CD14-positive monocyte (primary cell): ENCODE results near the gene MPC1. TPM values are rescaled to one million over a fixed set of nuclear protein-coding genes. Genes with fewer than 3 reads are reported as not detected.

Source experiments
- DNase-seq, 3 donors: peaks; one replicate each; pipeline ENCODE4 v3.0.0-alpha.2; 2011 to 2022
- H2AFZ ChIP-seq: 2 replicates; pipeline ENCODE4 v1.6.0; 2012; ENCODE audit warnings: mild to moderate bottlenecking, low read depth, low read length, inconsistent platforms; ENCODE audit not compliant: insufficient read depth, poor library complexity, severe bottlenecking
- H3K27ac ChIP-seq, 2 donors: 1 replicate in 1 of 2; 2 replicates in 1 of 2; pipeline ENCODE4 v1.5.1; 2012 to 2013; ENCODE audit warnings: low read length in 2 of 2, control low read depth in 1 of 2, inconsistent platforms in 1 of 2, low read depth in 1 of 2, mild to moderate bottlenecking in 1 of 2
- H3K27me3 ChIP-seq, 2 donors: one replicate each; pipeline versions ENCODE4 v1.6.0 to v1.6.1; 2011 to 2013; ENCODE audit warnings: low read length in 2 of 2; ENCODE audit not compliant: control insufficient read depth in 2 of 2, insufficient read depth in 2 of 2
- H3K36me3 ChIP-seq, 2 donors: replicated peaks in 1 of 2; 1 replicate in 1 of 2; 2 replicates in 1 of 2; pipeline versions ENCODE4 v1.5.1 to v1.6.1; 2012 to 2013; ENCODE audit warnings: low read length in 2 of 2, control low read depth in 1 of 2, inconsistent platforms in 1 of 2, mild to moderate bottlenecking in 1 of 2; ENCODE audit not compliant: insufficient read depth in 2 of 2, control insufficient read depth in 1 of 2
- H3K4me1 ChIP-seq, 2 donors: 1 replicate in 1 of 2; 2 replicates in 1 of 2; pipeline versions ENCODE4 v1.5.1 to v1.6.1; 2012 to 2013; ENCODE audit warnings: low read length in 2 of 2, control low read depth in 1 of 2, inconsistent platforms in 1 of 2, mild to moderate bottlenecking in 1 of 2, moderate library complexity in 1 of 2; ENCODE audit not compliant: insufficient read depth in 2 of 2, control insufficient read depth in 1 of 2
- H3K4me2 ChIP-seq: replicated peaks from 2 replicates; pipeline ENCODE3; 2012; ENCODE audit warnings: low read length, moderate library complexity, mild to moderate bottlenecking; ENCODE audit not compliant: poor library complexity, severe bottlenecking; ENCODE audit errors: extremely low read depth
- H3K4me3 ChIP-seq, 3 experiments: fragments of 200-600 bp in 1 of 3; sonication (generic) in 1 of 3; replicated peaks in 1 of 3; 1 replicate in 2 of 3; 2 replicates in 1 of 3; pipeline ENCODE4 v1.5.1; 2011 to 2013; ENCODE audit warnings: low read length in 3 of 3, mild to moderate bottlenecking in 3 of 3, control low read depth in 2 of 3, low read depth in 2 of 3, inconsistent platforms in 1 of 3, moderate library complexity in 1 of 3
- H3K79me2 ChIP-seq: 2 replicates; pipeline ENCODE4 v1.6.0; 2012; ENCODE audit warnings: mild to moderate bottlenecking, control low read depth, inconsistent platforms, low read length, moderate library complexity; ENCODE audit not compliant: insufficient read depth
- H3K9ac ChIP-seq: 2 replicates; pipeline ENCODE4 v1.6.0; 2017; ENCODE audit warnings: low read length, mild to moderate bottlenecking; ENCODE audit not compliant: insufficient read depth, poor library complexity, severe bottlenecking
- H3K9me3 ChIP-seq, 2 donors: replicated peaks in 1 of 2; 1 replicate in 1 of 2; 2 replicates in 1 of 2; pipeline versions ENCODE4 v1.5.1 to v1.6.1; 2012 to 2013; ENCODE audit warnings: low read length in 2 of 2, control low read depth in 1 of 2; ENCODE audit not compliant: control insufficient read depth in 1 of 2, insufficient read depth in 1 of 2
- H4K20me1 ChIP-seq: 2 replicates; pipeline ENCODE4 v1.6.0; 2012; ENCODE audit warnings: mild to moderate bottlenecking, low read length, control low read depth, moderate library complexity; ENCODE audit not compliant: insufficient read depth
- H3K27ac Mint-ChIP-seq, 7 donors: one replicate each; pipeline ENCODE4 v1.8.0; 2020; ENCODE audit warnings: mild to moderate bottlenecking in 7 of 7, mixed read lengths in 7 of 7, moderate library complexity in 6 of 7, inconsistent platforms in 2 of 7
- H3K27me3 Mint-ChIP-seq, 3 donors: one replicate each; pipeline ENCODE4 v1.8.0; 2021 to 2022; ENCODE audit warnings: low read depth in 3 of 3, mild to moderate bottlenecking in 3 of 3, mixed read lengths in 3 of 3, moderate library complexity in 3 of 3, inconsistent platforms in 1 of 3
- H3K36me3 Mint-ChIP-seq, 2 donors: one replicate each; pipeline ENCODE4 v1.8.0; 2020; ENCODE audit warnings: mixed read lengths in 2 of 2, inconsistent platforms in 1 of 2, mild to moderate bottlenecking in 1 of 2
- H3K4me1 Mint-ChIP-seq: one replicate; pipeline ENCODE4 v1.8.0; 2020; ENCODE audit warnings: mild to moderate bottlenecking, mixed read lengths
- H3K4me3 Mint-ChIP-seq, 2 donors: one replicate each; pipeline ENCODE4 v1.8.0; 2020; ENCODE audit warnings: mild to moderate bottlenecking in 2 of 2, mixed read lengths in 2 of 2, moderate library complexity in 1 of 2
- H3K9me3 Mint-ChIP-seq, 7 donors: one replicate each; pipeline ENCODE4 v1.8.0; 2020 to 2022; ENCODE audit warnings: mixed read lengths in 7 of 7, mild to moderate bottlenecking in 6 of 7, moderate library complexity in 6 of 7, inconsistent platforms in 2 of 7
- WGBS: methylation state at CpG from one replicate; pipeline ENCODE4 v1.1.5; 2013; ENCODE audit warnings: missing lambda C conversion rate; ENCODE audit not compliant: insufficient coverage; 5-methylcytosine and 5-hydroxymethylcytosine counted together
- intact Hi-C, 2 donors: fragments of 100-400 bp; cut with micrococcal nuclease; formaldehyde crosslinking; loops; one replicate each; pipeline versions ENCODE4 v1.15.0 to v1.15.1; 2023
- polyA plus RNA-seq, 3 donors: library from polyadenylated mRNA; depleted of rRNA in 1 of 3; unstranded in 2 of 3; stranded (reverse) in 1 of 3; fragments of 300-500 nt in 2 of 3; fragments of >200 nt in 1 of 3; fragmentation: Illumina TruSeq in 2 of 3; gene quantifications; 1 replicate in 2 of 3; 2 replicates in 1 of 3; pipeline ENCODE4 v1.2.3, GENCODE V29; 2012 to 2021
- TF ChIP-seq, protein P1 (sequence below): fragments of 200-600 bp; IDR thresholded peaks from one replicate; pipeline ENCODE4 v1.8.0; 2022; ENCODE audit warnings: antibody characterized with exemption, mild to moderate bottlenecking

MPC1 gene
- polyA plus RNA-seq, 3 donors = 52.4 to 122 (median 104) TPM

DNA sequence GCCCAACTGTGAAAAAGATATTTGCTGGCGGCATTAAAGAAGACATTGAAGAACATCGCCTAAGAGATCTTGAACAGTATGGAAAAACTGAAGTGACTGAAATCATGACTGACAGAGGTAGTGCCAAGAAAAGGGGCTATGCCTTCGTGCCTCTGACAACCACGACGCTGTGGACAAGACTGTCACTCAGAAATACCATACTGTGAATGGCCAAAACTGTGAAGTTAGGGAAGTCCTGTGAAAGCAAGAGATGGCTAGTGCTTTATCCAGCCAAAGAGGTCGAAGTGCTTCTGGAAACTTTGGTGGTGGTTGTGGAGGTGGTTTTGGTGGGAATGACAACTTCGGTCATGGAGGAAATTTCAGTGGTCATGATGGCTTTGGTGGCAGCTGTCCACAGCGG is 47.9 kb downstream of the MPC1 start:
- H3K27ac ChIP-seq = peak overlapping the region in 1 of 2 donors; percentile 18
- H3K4me1 Mint-ChIP-seq = peaks cover 33% of the 10 kb centered on the region
- no peaks in the 10 kb centered on the region for H3K27me3 Mint-ChIP-seq
- no peak overlapping the region for H2AFZ ChIP-seq
- H3K4me1 ChIP-seq = peaks cover 16 to 18% of the 10 kb centered on the region in 2 donors
- peaks cover 24 to 57% of the 10 kb centered on the region in 2 donors for H3K36me3 ChIP-seq
- peak overlapping the region in 5 of 7 donors; percentile 16 to 66 (median 41) for H3K27ac Mint-ChIP-seq
- intact Hi-C loops = no loop called here
- H3K9me3 ChIP-seq = no peaks in the 10 kb centered on the region
- no peak overlapping the region for H3K4me2 ChIP-seq
- H3K27me3 ChIP-seq = no peaks in the 10 kb centered on the region
- H3K4me3 ChIP-seq = no peak overlapping the region
- H3K9ac ChIP-seq = no peak overlapping the region
- DNase-seq = no peak
- TF ChIP-seq, protein P1, sequence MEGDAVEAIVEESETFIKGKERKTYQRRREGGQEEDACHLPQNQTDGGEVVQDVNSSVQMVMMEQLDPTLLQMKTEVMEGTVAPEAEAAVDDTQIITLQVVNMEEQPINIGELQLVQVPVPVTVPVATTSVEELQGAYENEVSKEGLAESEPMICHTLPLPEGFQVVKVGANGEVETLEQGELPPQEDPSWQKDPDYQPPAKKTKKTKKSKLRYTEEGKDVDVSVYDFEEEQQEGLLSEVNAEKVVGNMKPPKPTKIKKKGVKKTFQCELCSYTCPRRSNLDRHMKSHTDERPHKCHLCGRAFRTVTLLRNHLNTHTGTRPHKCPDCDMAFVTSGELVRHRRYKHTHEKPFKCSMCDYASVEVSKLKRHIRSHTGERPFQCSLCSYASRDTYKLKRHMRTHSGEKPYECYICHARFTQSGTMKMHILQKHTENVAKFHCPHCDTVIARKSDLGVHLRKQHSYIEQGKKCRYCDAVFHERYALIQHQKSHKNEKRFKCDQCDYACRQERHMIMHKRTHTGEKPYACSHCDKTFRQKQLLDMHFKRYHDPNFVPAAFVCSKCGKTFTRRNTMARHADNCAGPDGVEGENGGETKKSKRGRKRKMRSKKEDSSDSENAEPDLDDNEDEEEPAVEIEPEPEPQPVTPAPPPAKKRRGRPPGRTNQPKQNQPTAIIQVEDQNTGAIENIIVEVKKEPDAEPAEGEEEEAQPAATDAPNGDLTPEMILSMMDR = no peak
- peaks cover 100% of the 10 kb centered on the region for H4K20me1 ChIP-seq
- WGBS = 95% methylated on average over 8 of the region's 8 CpGs
- H3K9me3 Mint-ChIP-seq = no peaks in the 10 kb centered on the region
- H3K79me2 ChIP-seq = peaks cover 98% of the 10 kb centered on the region
- H3K36me3 Mint-ChIP-seq = peaks cover 34 to 38% of the 10 kb centered on the region in 2 donors
- H3K4me3 Mint-ChIP-seq = no peak overlapping the region

DNA sequence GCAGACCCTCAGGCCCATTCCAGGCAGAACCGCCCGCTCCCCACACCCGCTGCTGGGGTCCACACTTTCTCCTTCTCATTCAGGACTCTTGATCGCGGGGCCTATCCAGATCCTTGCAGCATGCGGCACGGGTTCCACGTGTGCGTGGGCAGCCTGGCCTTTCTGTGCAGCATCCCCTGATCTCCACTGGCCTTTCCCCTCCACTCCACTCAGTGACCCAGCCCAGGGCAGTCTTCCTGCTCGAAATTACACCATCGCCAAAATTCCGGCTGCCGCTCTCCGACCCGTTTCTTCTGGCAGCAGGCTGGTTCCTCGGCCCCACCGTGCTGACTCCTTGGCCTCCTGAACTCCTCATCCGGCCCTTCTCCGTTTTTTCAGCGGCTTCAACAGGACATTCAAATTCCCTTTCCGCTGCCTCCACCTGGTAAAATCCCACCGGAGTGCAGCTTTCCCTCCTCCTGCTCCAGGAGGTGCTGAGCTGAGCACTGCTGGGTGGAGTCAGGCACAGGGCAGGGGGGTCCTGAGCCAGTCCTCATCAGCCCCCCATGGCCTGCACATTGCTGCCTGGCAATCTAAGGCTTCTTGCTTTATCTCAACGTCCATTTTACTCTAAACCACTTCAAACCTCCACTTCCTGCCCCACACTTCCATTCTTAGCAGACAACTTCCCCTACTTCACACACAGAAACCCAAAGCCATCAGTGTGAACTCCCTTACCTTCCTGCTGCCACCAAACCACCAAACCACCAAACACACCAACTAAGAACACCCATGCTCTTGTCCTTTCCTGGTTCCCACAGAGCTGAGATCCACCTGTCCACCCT is 49.4 kb downstream of the MPC1 start:
- TF ChIP-seq, protein P1 = no peak
- peak in 2 of 3 donors; percentile 12 to 21 for DNase-seq
- H3K27me3 Mint-ChIP-seq = no peaks in the 10 kb centered on the region
- Histone ChIP-seq H3K4me1 (peaks cover 16 to 18% of the 10 kb centered on the region in 2 donors), H3K27me3 (no peaks in the 10 kb centered on the region), H3K4me2 (peak overlapping the region; percentile 41), H3K9ac (peak overlapping the region; percentile 15), H3K4me3 (no peak overlapping the region), H4K20me1 (peaks cover 100% of the 10 kb centered on the region), H3K27ac (peak overlapping the region; percentile 18 to 31), H3K36me3 (peaks cover 33 to 60% of the 10 kb centered on the region in 2 donors), H3K79me2 (peaks cover 92% of the 10 kb centered on the region), H2AFZ (no peak overlapping the region), H3K9me3 (no peaks in the 10 kb centered on the region)
- intact Hi-C loops = no loop called here
- H3K4me3 Mint-ChIP-seq = no peak overlapping the region
- WGBS = 77% methylated on average over 20 of the region's 23 CpGs
- no peaks in the 10 kb centered on the region for H3K9me3 Mint-ChIP-seq
- peaks cover 42 to 48% of the 10 kb centered on the region in 2 donors for H3K36me3 Mint-ChIP-seq
- peak overlapping the region; percentile 46 to 87 (median 68) for H3K27ac Mint-ChIP-seq
- peaks cover 33% of the 10 kb centered on the region for H3K4me1 Mint-ChIP-seq
